Keratinocyte (primary cell): ENCODE measurements around the gene ZNF142. TPM values are rescaled to one million over a fixed set of nuclear protein-coding genes. Genes with fewer than 3 reads are reported as not detected.
"Not testable (repeated sequence)": the region's sequence is repeated elsewhere in the genome, so short reads cannot be mapped to it uniquely, and the experiment has no call there.

Source experiments
- DNase-seq: peaks from one replicate; pipeline ENCODE4 v3.0.0-alpha.2; 2011; ENCODE audit warnings: low read depth, missing footprints, low spot score
- FAIRE-seq: peaks from 2 replicates; lab custom pipeline; 2011; peaks lifted over from hg19 to GRCh38; lab: Jason Lieb, UNC
- H2AFZ ChIP-seq: 2 replicates; pipeline ENCODE4 v1.6.0; 2012; ENCODE audit warnings: low read length, control low read depth, inconsistent platforms; ENCODE audit not compliant: control insufficient read depth
- H3K27ac ChIP-seq: 2 replicates; pipeline ENCODE4 v1.5.1; 2011; ENCODE audit warnings: low read length; ENCODE audit not compliant: control insufficient read depth, insufficient read depth
- H3K27me3 ChIP-seq: 3 replicates; pipeline ENCODE4 v1.6.0; 2011; ENCODE audit warnings: low read length; ENCODE audit not compliant: control insufficient read depth, insufficient read depth; ENCODE audit errors: extremely low read depth
- H3K36me3 ChIP-seq, 2 experiments: 2 replicates in 1 of 2; 3 replicates in 1 of 2; pipeline ENCODE4 v1.5.1; 2011; ENCODE audit warnings: low read length in 2 of 2, mild to moderate bottlenecking in 1 of 2; ENCODE audit not compliant: control insufficient read depth in 2 of 2, insufficient read depth in 2 of 2; ENCODE audit errors: extremely low read depth in 1 of 2
- H3K4me1 ChIP-seq: 3 replicates; pipeline ENCODE4 v1.5.1; 2011; ENCODE audit warnings: low read length; ENCODE audit not compliant: control insufficient read depth, insufficient read depth; ENCODE audit errors: extremely low read depth
- H3K4me2 ChIP-seq: 3 replicates; pipeline ENCODE4 v1.6.0; 2011; ENCODE audit warnings: low read depth, low read length; ENCODE audit not compliant: control insufficient read depth, insufficient read depth; ENCODE audit errors: extremely low read depth
- H3K4me3 ChIP-seq, 3 experiments: fragments of 200-600 bp in 1 of 3; sonication (generic) in 1 of 3; 2 replicates in 2 of 3; 3 replicates in 1 of 3; pipeline ENCODE4 v1.5.1; 2011 to 2016; ENCODE audit warnings: low read length in 3 of 3, mild to moderate bottlenecking in 3 of 3, control low read depth in 2 of 3, inconsistent platforms in 1 of 3, low read depth in 1 of 3, mixed read lengths in 1 of 3, mixed run types in 1 of 3, moderate library complexity in 1 of 3; ENCODE audit not compliant: control insufficient read depth in 2 of 3, insufficient read depth in 2 of 3; ENCODE audit errors: extremely low read depth in 1 of 3
- H3K79me2 ChIP-seq: 2 replicates; pipeline ENCODE4 v1.6.0; 2012; ENCODE audit warnings: low read length; ENCODE audit not compliant: control insufficient read depth, insufficient read depth
- H3K9ac ChIP-seq: 3 replicates; pipeline ENCODE4 v1.6.0; 2011; ENCODE audit warnings: low read length; ENCODE audit not compliant: control insufficient read depth, insufficient read depth; ENCODE audit errors: extremely low read depth
- H3K9me1 ChIP-seq: 3 replicates; pipeline ENCODE4 v1.6.0; 2011; ENCODE audit warnings: low read length; ENCODE audit not compliant: control insufficient read depth, insufficient read depth; ENCODE audit errors: extremely low read depth
- H3K9me3 ChIP-seq: 2 replicates; pipeline ENCODE4 v1.5.1; 2012; ENCODE audit warnings: low read depth, low read length; ENCODE audit not compliant: control insufficient read depth
- H4K20me1 ChIP-seq: 3 replicates; pipeline ENCODE4 v1.6.0; 2011; ENCODE audit warnings: low read length; ENCODE audit not compliant: control insufficient read depth, insufficient read depth; ENCODE audit errors: extremely low read depth
- CTCF ChIP-seq, 3 experiments: IDR thresholded peaks in 1 of 3; conservative IDR thresholded peaks in 1 of 3; optimal IDR thresholded peaks in 1 of 3; 2 replicates in 2 of 3; 3 replicates in 1 of 3; pipeline versions ENCODE3 to v1.5.1; 2011; ENCODE audit warnings: low read length in 3 of 3, mild to moderate bottlenecking in 3 of 3, moderate library complexity in 2 of 3, control low read depth in 1 of 3, inconsistent platforms in 1 of 3; ENCODE audit not compliant: insufficient read depth in 2 of 3; ENCODE audit errors: extremely low read depth in 1 of 3
- EZH2 ChIP-seq: IDR thresholded peaks from one replicate; pipeline ENCODE4 v1.6.1; 2012; ENCODE audit warnings: inconsistent platforms, mild to moderate bottlenecking, low read length, moderate library complexity
- dilution Hi-C: fragments of 300-500 bp; cut with MboI; formaldehyde crosslinking; loops from one replicate; pipeline ENCODE4 v1.7.0; 2020; ENCODE audit warnings: low sequenced_read_pairs; ENCODE audit not compliant: extremely low pct_ligation_motif_present
- polyA plus RNA-seq, 5 experiments: library from polyadenylated mRNA; depleted of rRNA in 3 of 5; stranded (reverse) in 3 of 5; stranded (forward) in 1 of 5; unstranded in 1 of 5; fragments of >200 nt; gene quantifications; 1 replicate in 1 of 5; 2 replicates in 3 of 5; 3 replicates in 1 of 5; pipeline versions ENCODE4 v1.2.1 to v1.2.3, GENCODE V29; 2011 to 2012; ENCODE audit warnings: missing spikeins in 2 of 5, low read depth in 1 of 5, low replicate concordance in 1 of 5

The ZNF142 gene
- polyA plus RNA-seq, 1 donor (not counting 4 experiments of a cell fraction or from before 2014, with no cell fraction given), result 4.5 TPM

- Histone ChIP-seq H3K4me3 (no peak overlapping the region), H3K4me2 (no peak overlapping the region), H2AFZ (no peak overlapping the region), H3K4me1 (no peaks in the 10 kb centered on the region), H3K27ac (no peak overlapping the region), H3K79me2 (no peaks in the 10 kb centered on the region), H3K9me3 (no peaks in the 10 kb centered on the region), H3K36me3 (peaks cover 15% of the 10 kb centered on the region in 2 experiments), H3K9me1 (no peaks in the 10 kb centered on the region), H3K27me3 (no peaks in the 10 kb centered on the region), H3K9ac (no peak overlapping the region), H4K20me1 (no peaks in the 10 kb centered on the region)
- TF ChIP-seq CTCF (optimal IDR thresholded peaks at IDR 0.05 in 1 of 3, IDR thresholded peaks at IDR 0.05 in 1 of 3, conservative IDR thresholded peaks at IDR 0.05 in 1 of 3; ENCODE audit: extremely low read depth in 1 of 3, insufficient read depth in 2 of 3, low read length in 3 of 3) (no peak), EZH2 (no peak)
- FAIRE-seq, result no peak
- dilution Hi-C loops, result no loop called here
- DNase-seq, result no peak
Measured at GRCh38 chr2:218691234-218691633, 31.8 kb upstream of the ZNF142 start.

GRCh38 chr2:218687400-218688060 lies 28.1 kb upstream of the ZNF142 start:
- H3K27me3 ChIP-seq, H3K4me1 ChIP-seq, H3K4me3 ChIP-seq, H3K27ac ChIP-seq, H3K9me3 ChIP-seq, H3K9ac ChIP-seq, dilution Hi-C loops, H3K9me1 ChIP-seq, H2AFZ ChIP-seq, H3K4me2 ChIP-seq, H4K20me1 ChIP-seq, H3K79me2 ChIP-seq: not testable (repeated sequence)
- TF ChIP-seq CTCF (optimal IDR thresholded peaks at IDR 0.05 in 1 of 3, IDR thresholded peaks at IDR 0.05 in 1 of 3, conservative IDR thresholded peaks at IDR 0.05 in 1 of 3; ENCODE audit: extremely low read depth in 1 of 3, insufficient read depth in 2 of 3, low read length in 3 of 3), result peak; percentile 75 to 83 (median 81)
- DNase-seq (peak; percentile 32), FAIRE-seq (peak; percentile 91)
- H3K36me3 ChIP-seq, result peaks cover 11 to 13% of the 10 kb centered on the region in 2 experiments
